Kidney (tissue), 14 donors: ENCODE results near the gene DOCK10. TPM values are rescaled to one million over a fixed set of nuclear protein-coding genes. Genes with fewer than 3 reads are reported as not detected.

Experiments used
- DNase-seq, 5 donors: peaks; one replicate each; pipeline ENCODE4 v3.0.0-alpha.2; 2013 to 2020
- FAIRE-seq: peaks from 2 replicates; lab custom pipeline; 2012; peaks lifted over from hg19 to GRCh38; lab: Jason Lieb, UNC
- H3K27ac ChIP-seq, 2 donors: one replicate each; pipeline ENCODE4 v1.7.0; 2013; ENCODE audit warnings: low read depth in 2 of 2, low read length in 2 of 2, inconsistent platforms in 1 of 2
- H3K27me3 ChIP-seq: one replicate; pipeline ENCODE4 v1.7.1; 2013; ENCODE audit warnings: low read length, inconsistent platforms; ENCODE audit not compliant: control insufficient read depth, insufficient read depth
- H3K36me3 ChIP-seq, 3 donors: one replicate each; pipeline versions ENCODE4 v1.7.0 to v1.7.1; 2013; ENCODE audit warnings: low read length in 3 of 3, control low read depth in 1 of 3, inconsistent platforms in 1 of 3; ENCODE audit not compliant: insufficient read depth in 3 of 3, control insufficient read depth in 2 of 3
- H3K4me1 ChIP-seq, 3 donors: one replicate each; pipeline versions ENCODE4 v1.7.0 to v1.7.1; 2013; ENCODE audit warnings: low read length in 3 of 3, inconsistent platforms in 1 of 3, low read depth in 1 of 3; ENCODE audit not compliant: control insufficient read depth in 2 of 3, insufficient read depth in 2 of 3
- H3K4me3 ChIP-seq, 3 donors: one replicate each; pipeline versions ENCODE4 v1.7.0 to v1.8.1; 2013; ENCODE audit warnings: low read length in 3 of 3, control low read depth in 1 of 3, inconsistent platforms in 1 of 3
- H3K9ac ChIP-seq, 3 donors: one replicate each; pipeline versions ENCODE4 v1.7.0 to v1.7.1; 2013; ENCODE audit warnings: low read length in 3 of 3, control low read depth in 1 of 3, inconsistent platforms in 1 of 3
- H3K9me3 ChIP-seq, 3 donors: one replicate each; pipeline versions ENCODE4 v1.7.0 to v1.7.1; 2013; ENCODE audit warnings: low read length in 3 of 3, control low read depth in 1 of 3, inconsistent platforms in 1 of 3; ENCODE audit not compliant: control insufficient read depth in 2 of 3, insufficient read depth in 1 of 3
- intact Hi-C: fragments of 100-400 bp; cut with DNase I; formaldehyde crosslinking; loops from one replicate; pipeline ENCODE4 v1.11.1; 2022
- polyA plus RNA-seq: library from polyadenylated mRNA; stranded (reverse); fragments of 350-450 nt; fragmentation: Illumina TruSeq; extraction: RNeasy Lipid Tissue Mini Kit (QIAGEN cat#74804); gene quantifications from one replicate; pipeline ENCODE4 v1.2.3, GENCODE V29; 2014; ENCODE audit warnings: low read depth, low replicate concordance; ENCODE audit not compliant: insufficient read depth
- total RNA-seq: library from RNA; stranded (reverse); fragmentation: NEBNext Ultra II Directional; extraction: Animal tissue kit (Norgen Biotek cat#: 25700); gene quantifications from one replicate; pipeline ENCODE4 v1.2.1, GENCODE V29; 2021
- TF ChIP-seq, protein P1 (sequence below): IDR thresholded peaks from 3 replicates; pipeline ENCODE4 v1.5.1; 2012; ENCODE audit warnings: mild to moderate bottlenecking, moderate library complexity, borderline replicate concordance; ENCODE audit not compliant: insufficient read depth; ENCODE audit errors: extremely low read depth
- donor health status: control.
- donor health status: control.
- donor health status: control.
- donor health status: control.
- donor health status: control.
- donor health status: DM: yes; HTN: yes; CAD: no.
- donor health status: Normal renal cell carcinoma (clear cell type).

DOCK10 gene
- total and polyA plus RNA-seq, 2 donors from 2014 or later: 2.1 to 33.8 TPM

GRCh38 chr2:224869601-224870233 is 172.6 kb downstream of the DOCK10 start:
- H3K9me3 ChIP-seq: no peaks in the 10 kb centered on the region
- H3K9ac ChIP-seq: no peak overlapping the region
- H3K27ac ChIP-seq: no peak overlapping the region
- intact Hi-C loops: no loop called here
- no peak for DNase-seq
- no peaks in the 10 kb centered on the region for H3K36me3 ChIP-seq
- H3K27me3 ChIP-seq: no peaks in the 10 kb centered on the region
- no peak for FAIRE-seq
- H3K4me3 ChIP-seq: no peak overlapping the region
- TF ChIP-seq, protein P1, sequence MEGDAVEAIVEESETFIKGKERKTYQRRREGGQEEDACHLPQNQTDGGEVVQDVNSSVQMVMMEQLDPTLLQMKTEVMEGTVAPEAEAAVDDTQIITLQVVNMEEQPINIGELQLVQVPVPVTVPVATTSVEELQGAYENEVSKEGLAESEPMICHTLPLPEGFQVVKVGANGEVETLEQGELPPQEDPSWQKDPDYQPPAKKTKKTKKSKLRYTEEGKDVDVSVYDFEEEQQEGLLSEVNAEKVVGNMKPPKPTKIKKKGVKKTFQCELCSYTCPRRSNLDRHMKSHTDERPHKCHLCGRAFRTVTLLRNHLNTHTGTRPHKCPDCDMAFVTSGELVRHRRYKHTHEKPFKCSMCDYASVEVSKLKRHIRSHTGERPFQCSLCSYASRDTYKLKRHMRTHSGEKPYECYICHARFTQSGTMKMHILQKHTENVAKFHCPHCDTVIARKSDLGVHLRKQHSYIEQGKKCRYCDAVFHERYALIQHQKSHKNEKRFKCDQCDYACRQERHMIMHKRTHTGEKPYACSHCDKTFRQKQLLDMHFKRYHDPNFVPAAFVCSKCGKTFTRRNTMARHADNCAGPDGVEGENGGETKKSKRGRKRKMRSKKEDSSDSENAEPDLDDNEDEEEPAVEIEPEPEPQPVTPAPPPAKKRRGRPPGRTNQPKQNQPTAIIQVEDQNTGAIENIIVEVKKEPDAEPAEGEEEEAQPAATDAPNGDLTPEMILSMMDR: no peak
- H3K4me1 ChIP-seq: no peaks in the 10 kb centered on the region

DNA sequence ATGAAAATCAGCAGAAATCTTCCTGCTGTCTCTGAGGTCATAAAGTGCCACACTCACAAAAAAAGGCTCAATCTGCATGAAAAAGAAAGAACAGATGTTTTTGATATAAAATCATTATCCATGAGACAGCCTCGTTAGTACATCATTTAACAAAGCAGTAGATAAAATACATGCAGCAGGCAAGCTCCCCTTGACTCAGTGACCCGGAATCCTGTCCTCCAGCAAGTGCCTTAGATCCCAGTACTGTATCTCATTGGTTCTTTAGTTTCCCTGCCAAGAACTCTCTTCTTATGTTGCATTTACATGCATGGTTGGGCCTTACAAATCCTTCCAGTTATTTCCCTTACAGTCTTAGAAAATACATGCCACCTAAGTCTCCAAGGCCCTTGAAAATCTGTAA is 177.3 kb downstream of the DOCK10 start:
- H3K36me3 ChIP-seq: no peaks in the 10 kb centered on the region
- no peak overlapping the region for H3K9ac ChIP-seq
- no peaks in the 10 kb centered on the region for H3K9me3 ChIP-seq
- DNase-seq (peak in 2 of 5 donors; percentile 34 to 56), FAIRE-seq (no peak)
- no peak overlapping the region for H3K27ac ChIP-seq
- H3K4me1 ChIP-seq: no peaks in the 10 kb centered on the region
- H3K27me3 ChIP-seq: no peaks in the 10 kb centered on the region
- intact Hi-C loops: no loop called here
- TF ChIP-seq, protein P1: no peak
- H3K4me3 ChIP-seq: no peak overlapping the region

DNA sequence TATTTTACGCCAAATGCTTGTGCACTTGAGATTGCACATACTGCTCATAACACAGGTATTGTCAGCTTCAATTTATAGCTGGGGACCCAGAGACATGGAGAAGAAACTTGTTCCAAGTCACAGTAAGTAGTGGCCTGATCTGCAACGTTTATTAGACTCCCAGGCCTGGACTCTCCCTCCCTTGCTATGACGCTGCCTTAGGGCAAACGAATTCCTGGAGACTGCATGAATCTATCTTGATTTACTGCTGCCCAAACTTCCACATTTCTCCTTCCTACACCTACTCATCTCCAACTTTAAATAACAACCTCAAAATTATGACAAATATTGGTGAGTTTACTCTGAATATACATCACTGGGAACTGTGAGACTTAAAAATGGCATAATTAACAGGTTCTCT is 181.0 kb downstream of the DOCK10 start:
- Histone ChIP-seq H3K27me3 (no peaks in the 10 kb centered on the region), H3K9ac (no peak overlapping the region), H3K4me3 (no peak overlapping the region), H3K36me3 (no peaks in the 10 kb centered on the region), H3K9me3 (no peaks in the 10 kb centered on the region), H3K27ac (no peak overlapping the region), H3K4me1 (no peaks in the 10 kb centered on the region)
- no peak for FAIRE-seq
- TF ChIP-seq, protein P1: no peak
- intact Hi-C loops: no loop called here
- DNase-seq: no peak

DNA sequence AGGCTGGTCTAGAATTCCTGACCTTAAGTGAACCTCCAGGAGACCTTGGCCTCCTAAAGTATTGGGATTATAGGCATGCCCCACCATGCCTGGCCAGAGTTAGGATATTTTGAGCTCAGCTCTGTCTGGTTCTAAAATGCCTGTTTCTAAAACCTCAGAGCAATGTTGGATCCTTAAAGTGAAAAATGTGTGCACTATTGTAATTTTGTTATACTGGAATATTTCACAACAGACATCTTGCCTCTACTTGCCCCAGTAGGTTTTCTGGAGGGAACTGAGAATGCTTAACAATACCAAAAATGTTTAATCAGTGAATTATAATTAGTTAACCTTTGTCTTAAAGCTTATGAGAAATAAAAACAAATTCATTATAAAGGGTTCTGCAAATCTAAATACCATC is 181.5 kb downstream of the DOCK10 start:
- DNase-seq: no peak
- TF ChIP-seq, protein P1: no peak
- Histone ChIP-seq H3K4me3 (no peak overlapping the region), H3K27ac (no peak overlapping the region), H3K9ac (no peak overlapping the region), H3K9me3 (no peaks in the 10 kb centered on the region), H3K4me1 (no peaks in the 10 kb centered on the region), H3K36me3 (no peaks in the 10 kb centered on the region), H3K27me3 (no peaks in the 10 kb centered on the region)
- intact Hi-C loops: no loop called here
- FAIRE-seq: no peak
